Measurements from ENCODE around the gene NGLY1.

Gene NGLY1

GRCh38 chr3:25823314-25823713 lies 40.1 kb upstream of the NGLY1 start:
- H3K79me2 ChIP-seq (ENCODE audit: low read length): no peaks in the 10 kb centered on the region
- no peak overlapping the region for H3K9ac ChIP-seq (ENCODE audit: low read length)
- H3K36me3 ChIP-seq (replicated peaks; ENCODE audit: low read depth, low read length): no peaks in the 10 kb centered on the region
- H3K27ac ChIP-seq (ENCODE audit: low read length): no peak overlapping the region
- no peaks in the 10 kb centered on the region for H4K20me1 ChIP-seq (ENCODE audit: insufficient read depth, low read length)
- no peak overlapping the region for H3K4me3 ChIP-seq (ENCODE audit: low read length)
- no peaks in the 10 kb centered on the region for H3K27me3 ChIP-seq (ENCODE audit: low read depth, low read length)
- H2AFZ ChIP-seq (ENCODE audit: low read depth, low read length): no peak overlapping the region
- no peaks in the 10 kb centered on the region for H3K9me3 ChIP-seq (ENCODE audit: insufficient read depth, low read length)
- TF ChIP-seq CTCF (IDR thresholded peaks at IDR 0.05; ENCODE audit: low read depth, low read length) (no peak), EZH2phosphoT487 (IDR thresholded peaks at IDR 0.05; ENCODE audit: low read depth) (no peak)
- peaks cover 11% of the 10 kb centered on the region for H3K4me1 ChIP-seq (ENCODE audit: low read length)
- no peak overlapping the region for H3K4me2 ChIP-seq (ENCODE audit: low read length)

GRCh38 chr3:25821746-25822573 lies 38.7 kb upstream of the NGLY1 start:
- no peak overlapping the region for H3K4me2 ChIP-seq (ENCODE audit: low read length)
- no peaks in the 10 kb centered on the region for H3K36me3 ChIP-seq (replicated peaks; ENCODE audit: low read depth, low read length)
- peaks cover 25% of the 10 kb centered on the region for H3K4me1 ChIP-seq (ENCODE audit: low read length)
- no peaks in the 10 kb centered on the region for H3K27me3 ChIP-seq (ENCODE audit: low read depth, low read length)
- no peak overlapping the region for H2AFZ ChIP-seq (ENCODE audit: low read depth, low read length)
- TF ChIP-seq EZH2phosphoT487 (IDR thresholded peaks at IDR 0.05; ENCODE audit: low read depth) (no peak), CTCF (IDR thresholded peaks at IDR 0.05; ENCODE audit: low read depth, low read length) (no peak)
- no peak overlapping the region for H3K9ac ChIP-seq (ENCODE audit: low read length)
- H3K27ac ChIP-seq (ENCODE audit: low read length): no peak overlapping the region
- no peak overlapping the region for H3K4me3 ChIP-seq (ENCODE audit: low read length)
- no peaks in the 10 kb centered on the region for H4K20me1 ChIP-seq (ENCODE audit: insufficient read depth, low read length)
- H3K9me3 ChIP-seq (ENCODE audit: insufficient read depth, low read length): no peaks in the 10 kb centered on the region
- no peaks in the 10 kb centered on the region for H3K79me2 ChIP-seq (ENCODE audit: low read length)

GRCh38 chr3:25820816-25821486 lies 37.7 kb upstream of the NGLY1 start:
- no peak overlapping the region for H2AFZ ChIP-seq (ENCODE audit: low read depth, low read length)
- H3K9me3 ChIP-seq (ENCODE audit: insufficient read depth, low read length): no peaks in the 10 kb centered on the region
- no peaks in the 10 kb centered on the region for H3K79me2 ChIP-seq (ENCODE audit: low read length)
- 0 out of 2 replicates have a peak, but pooled peaks cover 5% of the 10 kb centered on the region for H3K27me3 ChIP-seq (ENCODE audit: low read depth, low read length)
- no peak overlapping the region for H3K4me2 ChIP-seq (ENCODE audit: low read length)
- H3K9ac ChIP-seq (ENCODE audit: low read length): no peak overlapping the region
- no peaks in the 10 kb centered on the region for H4K20me1 ChIP-seq (ENCODE audit: insufficient read depth, low read length)
- TF ChIP-seq CTCF (IDR thresholded peaks at IDR 0.05; ENCODE audit: low read depth, low read length) (no peak), EZH2phosphoT487 (IDR thresholded peaks at IDR 0.05; ENCODE audit: low read depth) (no peak)
- H3K4me3 ChIP-seq (ENCODE audit: low read length): no peak overlapping the region
- peaks cover 26% of the 10 kb centered on the region for H3K4me1 ChIP-seq (ENCODE audit: low read length)
- no peaks in the 10 kb centered on the region for H3K36me3 ChIP-seq (replicated peaks; ENCODE audit: low read depth, low read length)
- H3K27ac ChIP-seq (ENCODE audit: low read length): no peak overlapping the region

- Histone ChIP-seq H3K27ac (ENCODE audit: low read length) (no peak overlapping the region), H3K4me1 (ENCODE audit: low read length) (peaks cover 26% of the 10 kb centered on the region), H3K36me3 (replicated peaks; ENCODE audit: low read depth, low read length) (no peaks in the 10 kb centered on the region), H2AFZ (ENCODE audit: low read depth, low read length) (no peak overlapping the region), H3K27me3 (ENCODE audit: low read depth, low read length) (0 out of 2 replicates have a peak, but pooled peaks cover 5% of the 10 kb centered on the region), H3K4me2 (ENCODE audit: low read length) (no peak overlapping the region), H3K4me3 (ENCODE audit: low read length) (no peak overlapping the region), H4K20me1 (ENCODE audit: insufficient read depth, low read length) (no peaks in the 10 kb centered on the region), H3K79me2 (ENCODE audit: low read length) (no peaks in the 10 kb centered on the region), H3K9ac (ENCODE audit: low read length) (no peak overlapping the region), H3K9me3 (ENCODE audit: insufficient read depth, low read length) (no peaks in the 10 kb centered on the region)
- TF ChIP-seq EZH2phosphoT487 (IDR thresholded peaks at IDR 0.05; ENCODE audit: low read depth): no peak
- no peak for TF ChIP-seq CTCF (IDR thresholded peaks at IDR 0.05; ENCODE audit: low read depth, low read length)
These were observed 37.1 kb upstream of the NGLY1 start for GRCh38 chr3:25820366-25820765.
